ENCODE results near the gene TMPRSS6.

Gene TMPRSS6

DNA sequence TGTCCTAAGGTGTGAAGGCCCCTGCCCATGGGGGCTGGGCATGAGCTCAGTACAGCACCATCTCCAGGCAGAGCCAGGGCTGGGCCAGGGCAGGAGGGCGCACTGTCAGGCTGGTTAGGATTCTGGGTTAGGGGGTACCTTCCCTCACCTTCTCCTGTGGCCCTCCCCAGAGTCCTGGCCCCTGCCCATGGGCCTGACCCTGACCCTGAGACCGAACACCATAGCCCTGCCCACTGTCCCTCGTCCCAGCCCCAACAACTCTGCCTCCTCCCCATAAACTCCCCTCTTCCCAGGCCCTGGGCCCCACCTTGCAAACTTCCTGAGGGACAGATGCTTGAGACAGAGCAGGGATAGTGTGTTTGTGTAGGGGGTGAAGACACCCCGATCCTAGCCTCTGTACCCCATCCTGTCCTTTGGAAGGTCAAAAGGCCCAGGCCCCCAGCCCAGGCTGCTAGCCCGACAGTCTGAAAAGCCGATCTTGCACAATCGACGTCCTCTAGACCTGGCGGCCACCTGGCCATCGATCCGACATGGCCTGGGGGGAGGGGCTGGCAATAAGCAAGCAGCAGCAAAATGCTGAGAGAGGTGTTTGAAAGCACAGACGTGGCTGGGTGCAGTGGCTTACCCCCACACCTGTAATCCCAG is 2.7 kb upstream of the TMPRSS6 start:
- no peak for DNase-seq

DNA sequence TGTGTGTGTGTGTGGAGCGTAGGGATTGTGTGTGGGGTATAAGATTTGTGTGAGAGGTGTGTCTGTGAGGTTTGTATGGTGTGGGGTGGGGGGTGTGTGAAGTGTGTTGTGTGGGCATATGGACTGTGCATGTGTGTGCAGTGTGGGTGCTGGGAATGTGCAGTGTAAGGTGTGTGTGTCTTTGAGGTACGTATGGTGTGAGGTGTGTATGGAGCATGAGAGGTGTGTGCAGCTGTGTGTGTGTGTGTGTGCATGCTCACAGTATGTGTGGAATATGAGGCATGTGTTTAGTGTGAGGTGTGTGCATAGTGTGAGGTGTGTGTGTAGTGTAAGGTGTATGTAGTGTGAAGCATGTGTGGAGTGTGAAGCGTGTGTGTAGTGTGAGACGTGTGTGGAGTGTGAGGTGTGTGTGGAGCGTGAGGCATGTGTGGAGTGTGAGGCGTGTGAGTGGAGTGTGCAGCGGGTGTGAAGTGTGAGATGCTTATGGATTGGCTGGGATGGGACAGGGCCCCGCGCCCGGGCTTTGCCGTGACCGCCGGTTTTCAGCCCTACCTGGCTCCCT is 1.7 kb upstream of the TMPRSS6 start:
- DNase-seq = no peak

DNA sequence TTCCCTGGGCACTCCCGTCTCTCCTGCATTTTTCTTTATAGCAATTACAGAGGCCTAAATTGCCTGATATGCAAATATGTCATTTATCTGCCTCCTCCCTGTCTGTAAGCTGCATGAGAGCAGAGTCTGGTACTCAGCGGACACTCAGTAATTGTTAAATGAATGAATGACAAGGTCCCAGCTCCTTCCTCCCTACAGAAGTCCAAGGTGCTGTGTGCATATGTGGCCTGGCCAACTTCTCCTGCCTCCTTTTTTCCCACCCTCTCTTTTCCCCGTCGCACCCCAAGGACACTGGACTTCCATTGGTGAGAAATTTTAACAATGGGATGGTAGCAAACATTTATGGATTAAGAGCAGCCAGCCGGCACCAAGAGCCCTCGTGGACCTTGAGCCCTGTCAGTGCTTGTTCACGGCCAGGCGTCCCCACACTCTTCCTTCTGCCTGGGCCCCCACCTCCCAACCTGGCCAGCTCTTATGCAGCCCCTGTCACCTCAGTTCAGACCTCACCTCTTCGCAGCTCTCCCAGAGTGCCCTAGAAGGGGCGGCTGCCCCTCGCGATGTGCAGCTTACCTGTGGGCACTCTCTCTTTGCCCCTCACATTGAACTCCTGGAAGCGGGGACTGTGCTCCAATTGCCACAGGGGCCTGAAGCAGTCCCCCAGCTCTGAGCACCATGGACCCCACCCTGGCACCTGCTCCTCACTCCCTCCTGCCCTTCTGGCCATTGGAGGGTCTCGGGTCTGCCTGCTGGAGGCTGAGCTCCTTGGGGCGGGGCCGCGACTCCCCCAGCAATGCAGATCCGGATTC is 1.5 kb downstream of the TMPRSS6 start:
- no peak for DNase-seq

DNA sequence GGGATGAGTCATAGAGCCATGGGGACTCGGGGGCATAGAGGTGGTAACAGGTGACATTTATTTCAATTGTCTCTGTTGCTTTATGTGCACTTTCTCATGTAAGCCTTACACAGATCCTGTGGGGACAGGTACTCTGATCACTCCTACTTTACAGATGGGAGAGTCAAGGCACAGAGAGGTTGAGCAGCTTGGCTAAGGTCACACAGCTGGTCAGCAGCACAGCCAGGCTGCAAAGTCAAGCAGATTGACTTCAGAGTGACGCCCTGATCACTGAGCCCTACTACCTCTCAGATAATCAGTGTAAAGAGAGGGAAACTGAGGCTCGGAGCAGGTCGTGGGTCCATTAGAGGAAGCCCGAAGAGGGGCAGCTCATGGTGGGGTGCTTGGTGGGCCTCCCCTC is 3.5 kb downstream of the TMPRSS6 start:
- DNase-seq = no peak

DNA sequence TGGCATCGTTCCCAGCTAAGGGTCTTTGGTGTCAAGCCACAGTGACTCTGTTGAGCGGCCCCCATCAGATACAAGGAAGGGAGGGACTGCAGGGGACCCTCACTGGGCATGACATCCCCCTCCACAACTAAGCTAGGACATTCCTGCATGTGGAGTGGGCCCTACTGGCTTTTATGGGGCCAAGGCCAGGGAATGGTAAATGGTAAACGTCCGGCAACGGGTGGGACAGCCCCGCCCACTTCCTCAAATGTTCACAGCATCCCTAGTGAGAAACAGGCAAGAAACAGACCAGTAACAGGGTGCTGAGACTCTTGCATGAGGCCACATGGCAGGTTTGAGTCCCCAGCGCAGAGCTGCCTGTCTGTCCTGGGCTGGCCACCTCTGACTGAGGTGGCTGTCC is 4.4 kb downstream of the TMPRSS6 start:
- DNase-seq = no peak

DNA sequence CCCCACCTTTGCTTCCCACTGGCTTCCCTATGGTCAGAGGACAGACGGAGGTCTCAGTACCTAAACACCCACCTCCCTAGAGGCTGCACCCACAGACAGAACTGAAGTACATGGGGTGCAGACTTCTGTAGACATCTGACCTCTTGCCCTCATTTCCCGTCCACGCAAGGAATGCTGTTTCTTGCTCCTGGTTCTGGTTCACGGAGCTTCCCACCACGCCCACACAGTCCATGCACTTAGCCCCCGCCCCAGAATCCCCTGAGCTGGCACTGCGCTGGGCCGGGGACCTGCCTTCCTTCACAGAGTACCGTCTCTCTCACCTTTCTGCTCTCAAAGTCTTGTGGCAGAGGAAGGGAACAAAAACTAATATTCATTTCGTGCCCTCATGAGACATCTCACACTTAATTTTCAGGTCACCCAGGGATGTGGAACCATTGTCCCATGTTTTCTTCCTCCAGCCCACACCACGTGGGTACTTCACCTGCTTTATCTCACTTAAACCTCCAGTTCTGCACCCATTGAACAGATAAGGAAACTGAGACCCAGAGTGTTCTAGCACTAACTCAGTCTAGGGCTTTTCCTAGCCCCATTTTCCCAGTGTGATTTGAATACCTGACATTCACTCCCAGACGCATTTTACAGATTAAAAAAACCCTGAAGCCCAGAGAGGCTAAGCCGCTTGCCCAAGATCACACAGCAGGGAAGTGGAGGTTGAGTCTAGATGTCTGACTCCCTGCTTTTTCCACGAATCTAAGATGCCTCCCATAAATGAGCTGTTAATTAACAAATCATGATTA is 5.7 kb downstream of the TMPRSS6 start:
- DNase-seq = no peak

DNA sequence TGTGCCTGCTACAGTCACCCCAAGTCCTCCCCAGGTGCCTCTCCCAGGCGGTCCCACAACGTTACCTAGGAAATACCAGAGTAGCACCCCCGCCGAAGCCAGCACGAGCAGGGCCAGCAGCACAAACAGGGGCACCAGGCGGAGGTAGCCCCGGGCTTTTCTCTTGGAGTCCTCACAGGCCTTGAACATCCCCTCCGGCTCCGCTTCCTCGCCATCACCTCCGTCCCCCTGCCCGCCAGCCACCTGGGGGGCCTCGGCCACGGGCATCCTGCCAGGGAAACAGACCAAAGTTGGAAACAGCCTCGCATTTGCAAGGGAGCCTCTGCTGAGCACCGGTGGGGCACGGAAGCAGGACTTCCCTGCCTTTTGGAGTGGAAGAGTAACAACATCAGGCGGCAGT is 6.4 kb downstream of the TMPRSS6 start:
- no peak for DNase-seq

DNA sequence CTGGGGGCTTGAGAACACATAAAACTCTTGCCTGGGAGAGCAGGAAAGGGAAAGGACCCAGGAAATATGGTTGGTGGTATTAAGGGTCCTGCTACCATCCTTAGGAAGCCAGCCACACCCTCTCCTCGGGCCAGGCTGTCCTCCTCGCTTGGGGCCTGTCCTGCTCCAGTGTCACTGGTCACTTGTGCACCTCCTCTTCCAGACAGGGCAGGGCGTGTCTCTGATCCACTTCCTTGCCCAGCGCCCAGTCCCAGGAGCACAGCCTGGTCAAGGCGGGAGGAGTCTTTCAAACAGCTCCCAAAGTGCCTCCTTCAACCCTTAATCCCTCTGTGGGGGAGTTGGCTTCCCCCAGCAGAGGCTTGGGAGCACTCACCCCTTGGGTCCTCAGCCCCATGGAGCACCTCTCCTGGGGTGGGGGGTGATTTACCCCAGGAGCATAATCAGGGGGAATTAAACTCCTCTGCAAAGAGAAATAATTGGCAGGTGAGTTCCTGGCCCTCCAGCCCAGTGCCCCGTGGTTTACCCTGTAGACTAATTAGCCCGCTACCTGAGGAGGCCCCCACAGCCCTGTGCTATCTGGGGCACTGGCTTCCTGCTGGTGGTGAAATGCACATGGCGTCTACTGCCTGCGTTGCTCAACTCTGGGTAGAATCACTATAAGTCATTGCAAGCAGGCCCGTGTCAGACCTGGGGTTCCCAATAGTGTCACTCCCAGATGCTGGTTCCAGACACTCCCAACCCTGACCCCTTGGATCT is 8.0 kb downstream of the TMPRSS6 start:
- DNase-seq = no peak

DNA sequence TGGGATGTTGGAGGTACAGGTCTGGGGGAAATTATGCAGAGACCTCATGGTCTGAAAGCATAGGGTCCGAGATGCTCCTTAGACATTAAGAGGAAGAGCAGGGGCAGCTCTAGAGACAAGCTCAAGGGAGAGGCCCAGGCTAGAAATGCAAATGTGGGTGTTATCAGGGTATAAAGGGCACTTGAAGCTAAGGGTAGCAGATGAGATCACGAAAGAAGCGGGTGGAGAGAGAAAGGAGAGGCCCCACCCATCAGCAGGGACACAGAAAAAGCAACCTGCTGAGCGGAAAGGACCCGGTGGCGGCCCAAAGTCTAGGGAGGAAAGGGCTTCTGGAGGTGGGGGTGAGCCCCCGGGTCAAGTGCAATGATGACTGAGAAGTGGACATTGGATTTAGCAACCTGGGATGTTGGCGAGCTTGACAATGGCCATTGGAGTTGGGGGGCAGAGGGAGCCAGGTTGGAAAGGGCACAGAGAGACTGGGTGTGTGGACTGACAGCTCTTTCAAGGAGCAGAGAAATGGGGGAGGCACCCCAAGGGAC is 8.9 kb downstream of the TMPRSS6 start:
- DNase-seq = no peak

DNA sequence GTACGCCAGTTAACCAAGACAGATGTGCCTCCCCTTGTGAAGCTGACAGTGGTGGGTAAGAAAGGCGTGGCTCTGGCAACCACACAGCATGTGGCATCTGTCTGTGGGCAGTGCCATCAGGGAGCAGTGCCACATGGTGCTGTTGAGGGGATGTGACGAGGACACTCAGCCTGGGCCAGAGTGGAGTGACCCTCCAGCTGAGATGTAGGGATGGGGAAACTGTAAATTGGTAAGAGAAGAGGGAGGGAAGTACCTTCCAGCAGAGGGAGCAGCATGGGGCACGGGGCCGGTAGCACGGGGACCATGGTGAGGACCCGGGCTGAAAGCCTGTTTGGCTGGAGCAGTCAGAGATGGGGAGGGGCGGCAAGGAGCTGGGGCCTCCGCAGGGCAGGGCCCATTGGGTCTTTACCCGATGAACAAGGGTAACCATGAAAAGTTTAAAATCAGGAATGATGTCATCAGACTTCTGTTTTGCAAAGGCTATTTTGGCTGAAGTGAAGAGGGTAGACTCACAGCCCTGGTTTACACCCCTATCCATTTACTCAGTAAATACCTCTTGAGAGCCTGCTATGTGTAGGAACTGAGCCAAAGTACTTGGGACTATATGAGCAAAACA is 10.4 kb downstream of the TMPRSS6 start:
- DNase-seq = no peak

DNA sequence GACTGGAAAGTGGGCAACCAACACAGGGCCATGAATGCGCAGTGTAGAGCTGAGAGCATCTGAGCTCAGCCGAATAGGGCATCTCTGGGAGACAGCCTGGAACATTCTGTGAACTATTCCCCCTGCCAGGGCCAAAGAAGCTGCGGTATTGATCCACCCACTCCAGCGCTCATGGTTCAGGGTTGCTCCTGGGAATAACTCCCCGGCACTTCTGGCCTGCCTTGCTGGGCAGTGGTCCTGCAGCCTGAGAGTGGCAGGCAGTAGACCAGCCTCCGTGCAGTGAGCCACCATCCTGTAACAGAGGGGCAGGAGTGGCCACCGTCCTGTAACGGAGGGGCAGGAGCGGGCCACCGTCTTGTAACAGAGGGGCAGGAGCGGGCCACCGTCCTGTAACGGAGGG is 12.2 kb downstream of the TMPRSS6 start:
- no peak for DNase-seq

DNA sequence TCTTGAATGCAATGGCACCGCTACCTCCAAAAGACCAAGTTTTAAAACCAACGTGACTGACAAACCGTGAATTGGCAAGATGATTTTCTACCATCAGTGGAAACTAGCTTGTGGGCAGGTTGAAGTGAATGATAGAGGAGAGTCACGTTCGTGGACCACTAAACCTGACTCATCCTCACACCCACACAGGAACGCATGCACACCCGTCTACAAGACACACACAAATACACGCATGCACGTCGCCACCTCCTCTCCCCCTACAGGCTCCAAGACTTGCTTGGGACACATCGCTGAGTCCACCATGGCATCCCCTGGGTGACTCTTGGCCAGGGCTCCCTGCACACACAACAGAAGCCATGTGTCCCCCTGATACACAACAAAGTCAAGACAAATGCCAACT is 14.4 kb downstream of the TMPRSS6 start:
- DNase-seq = no peak

DNA sequence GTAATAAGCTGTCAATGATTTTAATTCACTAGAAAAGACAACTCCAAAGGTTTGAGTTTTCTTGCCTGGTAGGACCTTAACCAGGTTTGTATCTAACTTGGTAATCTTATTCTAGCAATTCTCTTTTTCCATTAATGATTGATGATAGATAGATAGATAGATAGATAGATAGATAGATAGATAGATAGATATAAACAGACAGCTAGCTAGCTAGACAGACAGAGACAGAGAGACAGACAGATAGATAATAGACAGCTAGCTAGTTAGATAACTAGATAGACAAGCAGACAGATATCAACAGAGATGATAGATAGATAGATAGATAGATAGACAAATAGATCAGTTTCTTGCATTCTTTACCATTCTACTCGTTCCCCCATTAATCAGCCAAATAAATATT is 15.3 kb downstream of the TMPRSS6 start:
- no peak for DNase-seq

DNA sequence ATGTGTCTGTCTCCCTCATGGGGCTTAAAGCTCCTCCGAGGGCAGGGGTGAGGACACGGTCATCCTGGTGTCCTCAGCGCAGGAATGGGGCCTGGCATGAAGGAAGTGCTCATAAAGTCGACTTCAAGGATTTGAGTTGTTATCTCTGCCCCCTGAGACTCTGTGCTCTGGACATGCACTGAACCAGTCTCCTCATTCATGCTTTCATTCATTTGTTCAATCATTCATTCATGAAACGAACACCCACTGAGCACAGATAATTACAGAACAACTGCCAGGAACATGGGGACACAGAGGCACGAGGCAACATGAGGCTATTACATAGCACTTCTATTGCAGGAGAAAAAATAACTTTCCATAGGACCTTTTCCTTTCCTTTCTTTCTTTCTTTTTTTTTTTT is 16.5 kb downstream of the TMPRSS6 start:
- no peak for DNase-seq

DNA sequence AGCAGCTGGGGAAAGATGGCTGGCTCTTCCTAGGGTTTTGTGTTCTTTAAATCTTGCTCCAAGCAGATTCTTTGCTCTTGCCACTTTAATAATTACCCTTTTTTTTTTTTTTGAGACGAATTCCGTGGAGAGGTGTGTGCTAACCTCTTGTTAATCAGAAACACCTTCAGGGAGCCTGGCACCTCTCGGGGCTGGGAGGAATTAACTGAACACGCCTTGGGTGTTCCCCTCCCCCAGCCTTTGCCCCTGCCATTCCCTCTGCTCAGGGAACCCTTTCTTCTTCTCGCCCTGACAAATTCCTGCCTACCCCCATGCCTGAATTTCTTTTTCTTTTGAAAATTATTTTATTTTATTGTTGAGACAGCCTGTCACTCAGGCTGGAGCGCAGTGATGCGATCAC is 17.5 kb downstream of the TMPRSS6 start:
- DNase-seq = no peak

DNA sequence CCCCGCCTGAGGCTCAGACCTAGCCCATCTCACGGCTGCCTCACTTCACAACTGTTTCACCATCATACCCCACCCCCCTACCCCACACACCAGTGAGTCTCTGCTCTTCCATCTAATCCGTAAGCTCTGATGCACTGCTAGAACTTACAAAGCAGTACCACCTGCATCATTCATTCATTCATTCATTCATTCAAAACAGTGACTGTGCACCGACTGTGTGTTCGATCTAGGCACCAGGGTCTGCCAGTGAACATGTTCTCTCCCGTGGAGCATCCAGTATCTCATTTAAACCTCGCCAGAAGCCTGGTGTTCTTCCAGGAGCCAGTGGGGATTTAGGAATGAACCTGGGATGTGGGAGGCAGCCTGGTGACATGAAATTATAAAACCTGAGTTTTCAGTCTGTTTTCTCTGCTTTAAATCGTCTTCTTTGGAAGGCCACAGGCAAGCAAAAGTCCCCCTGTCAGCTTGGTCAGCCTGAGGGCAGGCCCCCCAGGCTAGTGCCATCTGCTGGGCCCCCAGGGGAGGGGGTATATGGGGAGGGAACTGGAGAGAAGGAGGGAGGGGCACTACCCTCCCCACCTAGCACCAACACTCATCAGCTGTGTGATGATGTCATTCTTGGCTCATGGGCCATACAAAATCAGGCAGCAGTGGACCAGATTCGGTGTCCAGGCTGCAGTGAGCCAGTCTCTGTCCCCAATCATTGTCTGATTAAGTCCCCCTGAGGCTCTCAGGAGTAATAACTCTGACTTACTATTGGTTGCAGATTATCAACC is 18.4 kb downstream of the TMPRSS6 start:
- no peak for DNase-seq

DNA sequence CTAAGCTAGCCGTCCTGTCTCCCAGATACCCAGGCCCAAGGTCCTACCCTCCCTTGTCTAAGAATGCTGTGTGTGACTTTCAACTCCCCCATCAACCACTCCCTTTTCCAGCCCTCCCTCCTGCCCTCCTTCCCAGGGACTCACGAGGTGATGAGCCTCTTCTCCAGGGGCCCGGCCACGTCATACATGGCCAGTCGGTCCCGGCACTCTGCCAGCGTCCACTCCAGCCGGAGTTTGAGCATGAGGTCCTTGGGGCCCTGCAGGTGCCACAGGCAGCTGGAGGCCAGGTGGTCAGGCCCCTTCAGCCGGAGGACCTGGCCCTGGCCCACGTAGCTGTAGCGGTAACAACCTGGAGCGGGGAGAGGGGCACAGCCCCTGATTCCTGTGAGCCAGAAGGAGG is 20.1 kb downstream of the TMPRSS6 start:
- DNase-seq = no peak

DNA sequence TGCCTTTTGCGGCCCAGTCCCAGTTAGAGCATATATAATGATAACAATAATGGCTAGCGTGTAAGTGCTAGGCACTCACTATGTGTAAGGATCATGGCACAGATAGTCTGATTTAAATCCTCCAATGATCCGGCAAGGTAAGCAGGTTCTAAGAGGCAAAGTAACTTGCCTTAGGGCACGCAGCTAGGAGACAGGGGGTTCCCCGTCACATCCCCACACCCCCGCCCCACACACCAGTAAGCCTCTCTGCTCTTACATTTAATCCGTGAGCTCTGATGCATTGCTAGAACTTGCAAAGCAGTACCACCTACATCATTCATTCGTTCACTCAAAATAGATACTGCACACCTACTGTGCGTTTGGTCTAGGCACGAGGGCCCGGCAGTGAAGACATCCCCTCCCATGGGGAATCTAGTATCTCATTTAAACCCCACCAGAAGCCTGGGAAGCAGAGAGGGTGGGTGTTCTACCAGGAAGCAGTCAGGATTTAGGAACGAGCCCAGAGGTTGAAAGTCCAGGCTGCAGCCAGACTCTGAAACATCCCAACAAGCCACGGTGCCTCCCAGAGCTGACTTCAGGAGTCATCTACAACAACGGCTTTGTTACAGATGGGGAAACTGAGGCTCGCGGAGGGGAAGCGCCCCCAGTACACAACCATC is 20.6 kb downstream of the TMPRSS6 start:
- no peak for DNase-seq

DNA sequence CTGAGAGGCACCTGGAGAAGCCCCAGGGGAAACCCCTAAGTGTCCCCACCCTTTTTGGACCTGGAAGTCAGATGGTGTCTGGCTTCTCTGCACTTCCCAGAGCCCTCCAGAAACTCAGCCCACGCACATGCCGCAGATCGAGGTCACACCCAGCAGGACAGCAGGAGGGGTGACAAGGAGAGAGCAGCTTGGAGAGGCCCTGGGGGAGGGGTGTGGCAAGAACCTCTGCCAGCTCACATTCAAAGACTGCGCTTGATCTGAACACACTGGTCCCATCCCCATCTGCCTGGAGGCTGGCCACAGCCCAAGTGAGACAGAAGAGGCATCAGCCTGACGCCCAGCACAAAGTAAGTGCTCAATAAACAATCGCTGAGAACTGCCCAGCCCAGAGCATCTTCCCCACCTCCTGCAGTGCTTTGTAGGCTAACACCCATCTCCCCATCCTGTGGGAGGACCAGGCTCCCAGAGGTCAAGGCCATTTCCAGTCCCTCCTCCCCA is 21.4 kb downstream of the TMPRSS6 start:
- no peak for DNase-seq

DNA sequence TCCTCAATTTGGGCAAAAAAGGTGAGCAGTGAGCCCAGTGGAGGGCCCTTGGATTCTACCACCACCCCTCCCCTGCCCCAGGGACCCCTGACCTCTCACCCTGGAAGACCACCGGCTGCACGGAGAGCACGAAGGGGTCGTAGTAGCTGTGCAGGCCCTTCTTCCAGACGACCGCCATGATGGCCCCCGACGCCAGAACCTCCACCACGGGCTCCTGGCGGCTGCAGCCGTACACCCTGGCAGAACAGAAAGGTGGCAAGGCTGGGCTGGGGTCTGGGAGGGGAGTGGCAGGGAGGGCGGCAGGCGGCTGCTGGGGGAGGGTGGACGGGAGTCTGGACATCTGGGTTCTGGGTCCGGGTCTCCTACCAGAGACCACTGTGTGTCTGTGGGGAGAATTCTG is 23.3 kb downstream of the TMPRSS6 start:
- DNase-seq = no peak

Data from activated gamma-delta T cell (primary cell).